Measurements from ENCODE around the gene DKC1.

DKC1 gene

GRCh38 chrX:154751669-154752271 lies 10.9 kb upstream of the DKC1 start:
- no CpG with 5 or more reads among the region's 9 CpGs for WGBS (ENCODE audit: extremely low coverage, insufficient coverage, insufficient read length)
- Histone ChIP-seq H3K14ac (ENCODE audit: low read length) (no peak overlapping the region), H3K4me1 (ENCODE audit: control insufficient read depth in 1 of 2, insufficient read depth in 2 of 2, low read length in 2 of 2) (peaks cover 0 to 2% of the 10 kb centered on the region in 2 experiments), H3K79me1 (ENCODE audit: low read length) (peaks cover 2% of the 10 kb centered on the region), H3K9ac (ENCODE audit: low read length) (no peak overlapping the region), H3K4me3 (ENCODE audit: low read depth, low read length) (no peak overlapping the region), H3K27ac (ENCODE audit: low read depth, low read length) (no peak overlapping the region), H2BK120ac (ENCODE audit: insufficient read depth, low read length, poor library complexity) (no peak overlapping the region), H3K18ac (ENCODE audit: low read length) (no peak overlapping the region), H3K4ac (ENCODE audit: low read depth, low read length) (no peak overlapping the region), H4K8ac (ENCODE audit: low read depth, low read length) (no peak overlapping the region), H2BK12ac (ENCODE audit: low read length) (no peak overlapping the region), H3K36me3 (ENCODE audit: control insufficient read depth in 1 of 2, insufficient read depth in 2 of 2, low read length in 2 of 2) (no peaks in the 10 kb centered on the region), H3K4me2 (ENCODE audit: low read length) (no peak overlapping the region), H2AFZ (ENCODE audit: insufficient read depth, low read length, poor library complexity) (no peak overlapping the region), H4K12ac (ENCODE audit: low read depth, low read length) (no peak overlapping the region), H3K9me3 (ENCODE audit: insufficient read depth, low read depth, low read length) (no peaks in the 10 kb centered on the region), H2AK5ac (ENCODE audit: low read length) (no peak overlapping the region), H2BK5ac (ENCODE audit: low read depth, low read length, poor library complexity) (no peak overlapping the region), H3K79me2 (ENCODE audit: control insufficient read depth, insufficient read depth, low read length, poor library complexity) (no peaks in the 10 kb centered on the region), H3K27me3 (ENCODE audit: insufficient read depth, low read length) (peaks cover 5% of the 10 kb centered on the region), H3K23ac (ENCODE audit: low read length) (no peak overlapping the region), H4K91ac (ENCODE audit: low read depth, low read length) (no peak overlapping the region)
- no peak for DNase-seq

DNA sequence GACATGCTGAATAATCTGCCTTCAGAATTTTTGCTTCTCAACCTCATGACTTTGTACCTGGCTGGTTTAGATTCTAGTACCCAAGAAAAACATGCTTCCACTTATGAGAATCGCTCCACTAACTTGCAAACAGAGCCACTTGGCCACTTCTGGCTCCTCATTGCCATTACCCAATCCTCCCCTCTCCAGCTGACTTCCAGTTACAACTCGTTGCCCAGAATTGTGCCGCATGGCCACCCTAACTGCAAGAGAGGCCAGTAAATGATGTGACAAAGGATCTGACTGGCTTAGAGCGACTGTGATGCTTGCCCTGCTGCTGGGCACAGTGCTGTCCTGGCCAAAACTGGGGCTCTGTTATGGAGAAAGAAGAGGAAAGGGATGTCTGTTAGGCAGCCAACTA lies 4.0 kb upstream of the DKC1 start:
- no peak overlapping the region for H3K9ac ChIP-seq (ENCODE audit: low read length)
- H3K4me2 ChIP-seq (ENCODE audit: low read length), result no peak overlapping the region
- no peak overlapping the region for H4K8ac ChIP-seq (ENCODE audit: low read depth, low read length)
- H2BK120ac ChIP-seq (ENCODE audit: insufficient read depth, low read length, poor library complexity), result no peak overlapping the region
- no peaks in the 10 kb centered on the region for H3K36me3 ChIP-seq (ENCODE audit: control insufficient read depth in 1 of 2, insufficient read depth in 2 of 2, low read length in 2 of 2)
- DNase-seq, result no peak
- H3K9me3 ChIP-seq (ENCODE audit: insufficient read depth, low read depth, low read length), result no peaks in the 10 kb centered on the region
- no peak overlapping the region for H3K23ac ChIP-seq (ENCODE audit: low read length)
- no peak overlapping the region for H4K12ac ChIP-seq (ENCODE audit: low read depth, low read length)
- H3K14ac ChIP-seq (ENCODE audit: low read length), result no peak overlapping the region
- no peak overlapping the region for H2BK5ac ChIP-seq (ENCODE audit: low read depth, low read length, poor library complexity)
- H2BK12ac ChIP-seq (ENCODE audit: low read length), result no peak overlapping the region
- no CpG with 5 or more reads among the region's 4 CpGs for WGBS (ENCODE audit: extremely low coverage, insufficient coverage, insufficient read length)
- peaks cover 5 to 6% of the 10 kb centered on the region in 2 experiments for H3K4me1 ChIP-seq (ENCODE audit: control insufficient read depth in 1 of 2, insufficient read depth in 2 of 2, low read length in 2 of 2)
- no peak overlapping the region for H3K4ac ChIP-seq (ENCODE audit: low read depth, low read length)
- no peaks in the 10 kb centered on the region for H3K27me3 ChIP-seq (ENCODE audit: insufficient read depth, low read length)
- H2AK5ac ChIP-seq (ENCODE audit: low read length), result no peak overlapping the region
- peaks cover 8% of the 10 kb centered on the region for H3K79me2 ChIP-seq (ENCODE audit: control insufficient read depth, insufficient read depth, low read length, poor library complexity)
- H3K79me1 ChIP-seq (ENCODE audit: low read length), result peaks cover 7% of the 10 kb centered on the region
- no peak overlapping the region for H2AFZ ChIP-seq (ENCODE audit: insufficient read depth, low read length, poor library complexity)
- no peak overlapping the region for H3K18ac ChIP-seq (ENCODE audit: low read length)
- no peak overlapping the region for H3K27ac ChIP-seq (ENCODE audit: low read depth, low read length)
- no peak overlapping the region for H3K4me3 ChIP-seq (ENCODE audit: low read depth, low read length)
- H4K91ac ChIP-seq (ENCODE audit: low read depth, low read length), result no peak overlapping the region

DNA sequence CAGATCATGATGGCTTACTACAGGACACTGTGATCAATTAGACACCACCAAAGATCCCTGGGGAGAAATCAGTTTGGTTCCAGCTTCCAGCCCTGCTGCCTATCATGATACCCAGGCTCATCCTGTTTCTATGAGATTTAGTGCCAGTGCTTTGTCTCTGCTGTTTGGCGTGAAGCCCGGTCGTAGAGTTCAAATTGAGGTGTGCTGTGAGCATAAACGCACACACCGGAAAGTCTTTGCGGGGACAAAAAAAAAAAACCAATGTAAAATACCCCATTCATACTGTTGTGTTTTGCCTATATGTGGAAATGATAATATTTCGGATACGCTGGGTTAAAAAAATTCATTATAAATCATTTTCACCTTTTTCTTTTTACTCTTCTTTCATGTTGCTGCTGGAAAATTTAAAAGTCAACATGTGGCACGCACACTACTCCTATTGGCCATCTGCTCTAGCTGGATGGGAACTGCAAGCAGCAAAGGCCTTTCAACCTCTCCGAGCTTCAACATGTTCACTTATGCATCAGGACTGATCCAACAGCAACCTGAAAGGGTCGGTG lies 607 bp upstream of the DKC1 start:
- no peak overlapping the region for H2AK5ac ChIP-seq (ENCODE audit: low read length)
- H3K9ac ChIP-seq (ENCODE audit: low read length), result peak overlapping the region; percentile 64
- H4K12ac ChIP-seq (ENCODE audit: low read depth, low read length), result peak overlapping the region; percentile 85
- peaks cover 8 to 16% of the 10 kb centered on the region in 2 experiments for H3K36me3 ChIP-seq (ENCODE audit: control insufficient read depth in 1 of 2, insufficient read depth in 2 of 2, low read length in 2 of 2)
- no peak overlapping the region for H2BK12ac ChIP-seq (ENCODE audit: low read length)
- H3K27me3 ChIP-seq (ENCODE audit: insufficient read depth, low read length), result no peaks in the 10 kb centered on the region
- H3K4me1 ChIP-seq (ENCODE audit: control insufficient read depth in 1 of 2, insufficient read depth in 2 of 2, low read length in 2 of 2), result peaks cover 6 to 8% of the 10 kb centered on the region in 2 experiments
- H3K4me3 ChIP-seq (ENCODE audit: low read depth, low read length), result peak overlapping the region; percentile 60
- no peak overlapping the region for H2BK5ac ChIP-seq (ENCODE audit: low read depth, low read length, poor library complexity)
- peak overlapping the region; percentile 85 for H4K8ac ChIP-seq (ENCODE audit: low read depth, low read length)
- no peak overlapping the region for H3K4ac ChIP-seq (ENCODE audit: low read depth, low read length)
- H3K9me3 ChIP-seq (ENCODE audit: insufficient read depth, low read depth, low read length), result no peaks in the 10 kb centered on the region
- peak overlapping the region; percentile 88 for H3K4me2 ChIP-seq (ENCODE audit: low read length)
- WGBS (ENCODE audit: extremely low coverage, insufficient coverage, insufficient read length), result no CpG with 5 or more reads among the region's 11 CpGs
- peak overlapping the region; percentile 93 for H2AFZ ChIP-seq (ENCODE audit: insufficient read depth, low read length, poor library complexity)
- no peak overlapping the region for H3K23ac ChIP-seq (ENCODE audit: low read length)
- no peak overlapping the region for H3K18ac ChIP-seq (ENCODE audit: low read length)
- H3K79me2 ChIP-seq (ENCODE audit: control insufficient read depth, insufficient read depth, low read length, poor library complexity), result peaks cover 9% of the 10 kb centered on the region
- peaks cover 7% of the 10 kb centered on the region for H3K79me1 ChIP-seq (ENCODE audit: low read length)
- peak overlapping the region; percentile 62 for H2BK120ac ChIP-seq (ENCODE audit: insufficient read depth, low read length, poor library complexity)
- no peak for DNase-seq
- peak overlapping the region; percentile 38 for H4K91ac ChIP-seq (ENCODE audit: low read depth, low read length)
- H3K27ac ChIP-seq (ENCODE audit: low read depth, low read length), result peak overlapping the region; percentile 60
- H3K14ac ChIP-seq (ENCODE audit: low read length), result peak overlapping the region; percentile 84

GRCh38 chrX:154774622-154775021 lies 12.0 kb downstream of the DKC1 start:
- Histone ChIP-seq H2BK5ac (ENCODE audit: low read depth, low read length, poor library complexity) (no peak overlapping the region), H3K27ac (ENCODE audit: low read depth, low read length) (no peak overlapping the region), H2BK12ac (ENCODE audit: low read length) (no peak overlapping the region), H3K4me3 (ENCODE audit: low read depth, low read length) (no peak overlapping the region), H4K91ac (ENCODE audit: low read depth, low read length) (no peak overlapping the region), H2BK120ac (ENCODE audit: insufficient read depth, low read length, poor library complexity) (no peak overlapping the region), H3K4ac (ENCODE audit: low read depth, low read length) (no peak overlapping the region), H4K8ac (ENCODE audit: low read depth, low read length) (no peak overlapping the region), H3K14ac (ENCODE audit: low read length) (no peak overlapping the region), H4K12ac (ENCODE audit: low read depth, low read length) (no peak overlapping the region), H3K9ac (ENCODE audit: low read length) (no peak overlapping the region), H3K4me2 (ENCODE audit: low read length) (no peak overlapping the region), H3K4me1 (ENCODE audit: control insufficient read depth in 1 of 2, insufficient read depth in 2 of 2, low read length in 2 of 2) (no peaks in the 10 kb centered on the region), H3K36me3 (ENCODE audit: control insufficient read depth in 1 of 2, insufficient read depth in 2 of 2, low read length in 2 of 2) (peaks cover 35 to 52% of the 10 kb centered on the region in 2 experiments), H3K79me2 (ENCODE audit: control insufficient read depth, insufficient read depth, low read length, poor library complexity) (no peaks in the 10 kb centered on the region), H3K23ac (ENCODE audit: low read length) (no peak overlapping the region), H3K9me3 (ENCODE audit: insufficient read depth, low read depth, low read length) (no peaks in the 10 kb centered on the region), H2AK5ac (ENCODE audit: low read length) (no peak overlapping the region), H3K27me3 (ENCODE audit: insufficient read depth, low read length) (no peaks in the 10 kb centered on the region), H3K79me1 (ENCODE audit: low read length) (no peaks in the 10 kb centered on the region), H2AFZ (ENCODE audit: insufficient read depth, low read length, poor library complexity) (no peak overlapping the region), H3K18ac (ENCODE audit: low read length) (no peak overlapping the region)
- WGBS (ENCODE audit: extremely low coverage, insufficient coverage, insufficient read length), result no CpG with 5 or more reads among the region's 5 CpGs
- DNase-seq, result no peak
